ENCODE data around the gene NEK6.

The NEK6 gene

DNA sequence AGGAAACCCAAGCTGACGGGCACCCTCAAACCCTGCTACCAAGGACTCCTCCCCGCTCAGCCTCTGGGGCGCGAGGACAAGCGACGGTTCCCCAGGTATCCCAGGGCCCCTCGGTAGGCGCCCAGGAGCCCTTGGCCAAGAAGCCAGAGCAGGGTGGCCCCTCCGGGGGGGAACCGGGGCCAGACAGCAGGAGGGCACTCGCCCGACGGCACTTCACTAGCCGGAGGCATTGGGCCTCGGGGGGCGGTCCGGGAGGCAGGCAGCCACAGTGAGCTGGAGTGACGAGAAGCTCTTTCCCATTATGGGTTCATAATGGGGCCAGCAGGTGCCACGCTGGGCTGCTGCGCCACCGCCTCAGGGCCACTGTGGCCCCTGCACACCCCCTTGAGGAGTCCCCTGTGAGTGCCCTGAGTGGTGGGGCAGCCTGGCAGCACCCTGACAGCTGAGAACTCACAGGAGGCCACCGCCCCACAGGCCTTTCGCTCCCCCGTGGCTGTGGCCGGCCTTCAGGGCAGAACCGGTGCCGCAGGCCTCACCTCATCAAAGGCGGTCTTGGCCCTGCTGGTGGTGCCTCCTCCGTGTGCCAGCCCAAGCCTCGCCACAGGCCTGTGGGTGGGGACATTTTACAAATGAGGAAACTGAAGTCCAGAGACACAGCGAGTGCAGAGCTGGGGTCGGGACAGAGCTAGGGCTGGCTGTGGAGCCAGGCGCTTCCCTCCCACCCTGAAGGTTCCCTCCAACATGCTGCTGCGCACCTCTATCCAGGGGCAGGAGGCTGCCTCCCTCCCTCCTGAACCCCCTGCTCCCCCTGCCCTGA, 88.8 kb downstream of the NEK6 start:
- no peak for DNase-seq

GRCh38 chr9:124347206-124347967, 89.6 kb downstream of the NEK6 start:
- no peak for DNase-seq

DNA sequence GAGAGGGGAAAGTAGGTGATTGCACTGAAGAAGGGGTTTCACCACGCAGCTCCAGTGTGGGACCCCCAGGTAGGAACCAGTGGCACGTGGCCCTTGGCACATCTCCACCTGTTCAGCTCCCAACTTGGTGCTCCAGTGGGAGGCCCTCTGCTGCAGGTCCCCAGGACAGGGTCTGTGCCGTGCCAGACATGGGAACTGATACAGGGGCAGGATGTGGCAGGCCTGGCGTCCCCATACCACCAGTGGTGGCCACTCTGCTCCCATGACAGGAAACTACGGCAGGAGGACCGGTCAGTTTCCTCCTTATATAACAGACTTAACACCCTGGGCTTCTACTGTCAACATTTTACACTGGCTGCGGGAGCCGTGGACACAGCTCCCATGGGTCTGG, 90.2 kb downstream of the NEK6 start:
- DNase-seq, result no peak

GRCh38 chr9:124348363-124348762, 90.6 kb downstream of the NEK6 start:
- DNase-seq, result no peak

DNA sequence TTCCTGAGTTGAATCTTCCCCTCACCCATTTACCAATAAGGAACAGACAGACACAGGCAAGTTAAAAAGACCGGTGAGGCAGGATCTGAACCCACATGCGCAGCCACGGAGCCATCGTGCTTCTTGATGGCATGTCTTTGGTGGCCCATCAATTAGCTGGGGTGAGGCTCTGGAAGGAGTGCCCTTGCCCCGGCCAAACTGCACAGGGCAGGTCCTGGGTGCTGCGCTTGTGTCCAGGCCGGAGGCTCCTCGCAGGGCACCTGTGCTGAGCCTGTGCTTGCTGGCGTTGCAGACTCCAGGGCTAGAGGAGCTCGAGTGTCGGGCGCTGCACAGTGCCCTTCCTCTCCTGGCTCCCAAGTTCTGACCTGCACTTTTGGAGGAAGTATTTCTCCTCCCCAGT, 91.1 kb downstream of the NEK6 start:
- DNase-seq, result no peak

DNA sequence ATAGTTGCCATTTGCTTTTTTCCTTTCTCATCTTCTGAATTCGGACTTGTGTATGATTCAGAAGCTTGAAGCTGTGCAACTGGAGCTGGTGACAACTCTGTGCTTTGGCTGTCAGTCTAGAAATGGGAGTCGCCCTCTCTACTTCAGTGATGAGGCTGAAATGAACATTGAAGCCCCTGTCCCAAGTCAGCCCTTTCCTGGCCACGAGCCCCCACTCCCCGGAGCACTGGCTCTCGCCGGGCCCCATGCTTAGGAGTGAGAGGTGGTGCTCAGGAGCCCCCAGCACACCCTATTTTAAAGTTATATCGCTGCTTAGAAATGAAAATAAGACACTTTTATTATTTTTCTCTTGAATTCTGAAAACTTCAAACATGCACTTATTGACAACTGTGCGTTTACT, 91.5 kb downstream of the NEK6 start:
- no peak for DNase-seq

- DNase-seq, result no peak
Observed at GRCh38 chr9:124349675-124350493, 92.1 kb downstream of the NEK6 start.

- DNase-seq, result no peak
Observed at GRCh38 chr9:124350494-124351263, 92.9 kb downstream of the NEK6 start.

- no peak for DNase-seq
Observed at GRCh38 chr9:124351672-124352468, 94.1 kb downstream of the NEK6 start.

GRCh38 chr9:124352616-124353015, 94.9 kb downstream of the NEK6 start:
- no peak for DNase-seq

GRCh38 chr9:124353166-124353768, 95.5 kb downstream of the NEK6 start:
- no peak for DNase-seq

GRCh38 chr9:124353811-124354274, 96.1 kb downstream of the NEK6 start:
- no peak for DNase-seq

- DNase-seq, result no peak
Observed at GRCh38 chr9:124354346-124355038, 96.7 kb downstream of the NEK6 start.

DNA sequence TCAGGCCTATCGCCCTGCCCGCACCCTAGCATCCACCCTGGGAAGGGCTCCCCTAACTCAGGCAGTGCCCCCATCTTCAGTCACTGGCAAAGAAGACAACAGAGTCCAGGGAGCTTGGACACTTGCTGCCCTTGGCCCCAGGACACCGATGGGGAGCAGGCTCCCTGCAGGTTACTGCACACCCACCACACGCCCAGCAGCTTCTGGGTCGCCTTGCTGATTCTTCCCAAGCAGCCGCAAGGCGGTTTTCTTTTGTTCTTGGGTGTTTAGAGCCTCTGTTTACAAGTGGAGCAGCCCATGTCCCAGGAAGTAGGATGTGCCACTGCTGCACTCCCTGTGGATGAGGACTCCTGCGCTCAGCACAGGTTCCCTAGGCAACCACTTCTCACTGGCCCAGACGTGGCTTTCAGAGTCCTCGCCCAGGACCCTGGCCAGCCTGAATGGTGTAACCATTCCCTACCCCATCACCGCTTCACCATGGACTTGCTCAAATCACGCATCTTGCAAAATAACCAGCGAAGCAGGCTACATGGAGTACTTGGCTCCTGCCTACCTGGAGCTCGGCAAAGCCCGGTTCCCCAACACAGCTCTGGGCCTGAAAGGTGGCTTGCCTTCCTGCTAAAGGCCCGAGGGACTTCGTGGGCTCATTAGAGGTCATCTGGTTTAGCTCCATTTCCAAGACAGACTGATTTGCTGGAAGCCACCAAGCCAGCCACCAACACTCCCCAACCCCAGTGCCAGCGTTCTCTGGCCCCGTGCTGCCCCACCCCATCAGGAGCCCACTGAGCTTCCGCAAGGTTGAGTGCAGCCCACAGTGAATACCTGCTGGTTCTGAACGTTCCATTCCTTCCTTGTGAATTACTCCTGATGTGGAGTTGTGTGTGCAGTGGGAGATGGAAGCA, 97.5 kb downstream of the NEK6 start:
- no peak for DNase-seq

DNA sequence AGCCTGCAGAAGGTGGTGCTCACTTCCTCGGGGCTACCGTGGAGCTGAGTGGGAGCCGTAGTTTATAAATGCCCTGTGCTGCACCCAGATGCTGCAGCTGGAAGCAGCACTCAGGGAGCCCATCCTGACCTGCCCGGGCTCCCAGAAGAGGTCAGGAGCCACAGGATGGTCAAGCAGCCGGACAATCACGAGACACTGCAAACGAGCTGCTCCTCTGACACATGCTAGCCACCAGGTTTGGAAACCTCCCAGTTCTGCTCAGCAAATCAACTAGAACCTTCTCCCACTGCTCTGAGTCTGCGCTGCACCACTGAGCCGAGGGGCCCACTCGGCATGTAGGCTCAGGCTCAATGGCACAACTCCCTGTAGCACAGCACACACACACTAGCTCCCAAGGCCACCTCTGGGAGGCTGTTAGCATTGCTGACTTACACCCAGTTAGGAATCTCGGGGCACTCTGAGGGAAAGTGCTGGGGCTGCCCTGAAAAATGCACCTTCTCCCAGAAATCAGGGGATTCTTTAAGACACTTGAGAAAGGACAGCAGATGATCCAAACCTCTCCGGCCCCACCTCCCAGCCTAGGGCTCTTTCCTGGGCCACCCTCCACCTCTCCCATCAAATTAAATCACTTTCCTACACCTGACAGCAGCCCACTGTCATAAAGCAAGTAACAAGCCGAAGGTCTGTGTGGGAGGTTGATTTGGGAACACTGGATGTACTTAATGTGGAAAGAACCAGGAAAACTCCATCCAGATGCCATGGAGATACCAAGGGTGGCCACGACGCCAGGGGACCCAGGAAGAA, 98.4 kb downstream of the NEK6 start:
- no peak for DNase-seq

- no peak for DNase-seq
Observed at GRCh38 chr9:124356745-124357390, 99.1 kb downstream of the NEK6 start.

DNA sequence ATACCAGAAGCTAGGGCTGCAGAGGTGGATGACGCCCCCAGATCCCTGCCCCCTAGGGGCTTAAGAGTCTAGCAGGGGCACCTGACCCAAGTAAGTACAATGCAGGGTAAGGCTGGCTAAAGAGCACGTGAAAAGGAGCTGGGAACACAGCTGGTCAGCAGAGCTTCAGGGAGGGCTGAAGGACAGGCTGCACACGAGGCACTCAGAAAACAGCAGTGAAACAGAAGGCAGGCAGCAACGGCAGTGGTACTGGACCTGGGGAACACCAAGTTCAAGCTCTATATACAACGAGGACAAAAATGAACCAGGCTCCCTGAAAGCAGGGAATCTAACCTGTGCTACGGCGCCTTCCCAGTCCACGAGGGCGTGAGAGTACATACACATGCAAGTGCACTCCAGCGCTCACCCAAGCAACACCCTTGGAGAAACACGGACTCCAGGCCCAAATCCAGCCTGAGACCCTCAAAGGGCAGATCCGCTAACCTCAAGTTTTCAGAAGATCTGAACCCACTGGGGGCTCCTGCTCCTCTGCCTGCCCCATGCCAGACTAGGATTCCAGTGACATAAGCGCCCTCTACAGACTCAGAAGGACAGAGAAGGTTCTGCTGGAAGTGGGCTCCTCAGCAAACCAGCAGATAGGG, 100.1 kb downstream of the NEK6 start:
- DNase-seq, result no peak

- DNase-seq, result no peak
Observed at GRCh38 chr9:124358631-124359030, 100.9 kb downstream of the NEK6 start.

Measured in CD4-positive, alpha-beta T cell treated with Interleukin-4 for 4 hours (primary cell).